IPS DF 4.7 (cell line): ENCODE results near the gene DARS1.

Experiments
- DNase-seq: peaks from one replicate; pipeline ENCODE4 v3.0.0-alpha.2; 2013; ENCODE audit warnings: low spot score; ENCODE audit errors: extremely low read depth

DARS1 gene

GRCh38 chr2:135985018-135985825 is at the start of gene DARS1:
Gene DARS1 (minus strand): TSS chr2:135985626. CDS start chr2:135985468, 158 bp downstream.
- DNase-seq, result peak; percentile 69

GRCh38 chr2:136034629-136035028 is 49.2 kb upstream of the DARS1 start:
- no peak for DNase-seq

- DNase-seq, result no peak
These were observed 47.5 kb upstream of the DARS1 start for GRCh38 chr2:136032817-136033535.

GRCh38 chr2:136032192-136032591 is 46.8 kb upstream of the DARS1 start:
- no peak for DNase-seq

GRCh38 chr2:136031711-136032110 is 46.3 kb upstream of the DARS1 start:
- DNase-seq, result no peak

- no peak for DNase-seq
These were observed 45.0 kb upstream of the DARS1 start for GRCh38 chr2:136030406-136030805.

GRCh38 chr2:136029149-136029548 is 43.7 kb upstream of the DARS1 start:
- no peak for DNase-seq

- no peak for DNase-seq
These were observed 42.6 kb upstream of the DARS1 start for GRCh38 chr2:136028001-136028400.

- DNase-seq, result no peak
These were observed 41.7 kb upstream of the DARS1 start for GRCh38 chr2:136027112-136027511.

- DNase-seq, result peak; percentile 49
These were observed 39.9 kb upstream of the DARS1 start for GRCh38 chr2:136025057-136025973.

GRCh38 chr2:136024616-136025015 is 39.2 kb upstream of the DARS1 start:
- no peak for DNase-seq

GRCh38 chr2:136024185-136024584 is 38.8 kb upstream of the DARS1 start:
- DNase-seq, result no peak

GRCh38 chr2:136023416-136023815 is 38.0 kb upstream of the DARS1 start:
- DNase-seq, result no peak

- no peak for DNase-seq
These were observed 37.1 kb upstream of the DARS1 start for GRCh38 chr2:136022396-136023146.

GRCh38 chr2:136021976-136022375 is 36.5 kb upstream of the DARS1 start:
- no peak for DNase-seq

GRCh38 chr2:136021406-136021805 is 36.0 kb upstream of the DARS1 start:
- no peak for DNase-seq

GRCh38 chr2:136020831-136021230 is 35.4 kb upstream of the DARS1 start:
- DNase-seq, result no peak

GRCh38 chr2:136019825-136020224 is 34.4 kb upstream of the DARS1 start:
- DNase-seq, result no peak

GRCh38 chr2:136019306-136019705 is 33.9 kb upstream of the DARS1 start:
- DNase-seq, result no peak

GRCh38 chr2:136017786-136018185 is 32.4 kb upstream of the DARS1 start:
- no peak for DNase-seq

- DNase-seq, result no peak
These were observed 31.4 kb upstream of the DARS1 start for GRCh38 chr2:136016836-136017235.
